ENCODE measurements around the gene TCTN2.

Gene TCTN2

DNA sequence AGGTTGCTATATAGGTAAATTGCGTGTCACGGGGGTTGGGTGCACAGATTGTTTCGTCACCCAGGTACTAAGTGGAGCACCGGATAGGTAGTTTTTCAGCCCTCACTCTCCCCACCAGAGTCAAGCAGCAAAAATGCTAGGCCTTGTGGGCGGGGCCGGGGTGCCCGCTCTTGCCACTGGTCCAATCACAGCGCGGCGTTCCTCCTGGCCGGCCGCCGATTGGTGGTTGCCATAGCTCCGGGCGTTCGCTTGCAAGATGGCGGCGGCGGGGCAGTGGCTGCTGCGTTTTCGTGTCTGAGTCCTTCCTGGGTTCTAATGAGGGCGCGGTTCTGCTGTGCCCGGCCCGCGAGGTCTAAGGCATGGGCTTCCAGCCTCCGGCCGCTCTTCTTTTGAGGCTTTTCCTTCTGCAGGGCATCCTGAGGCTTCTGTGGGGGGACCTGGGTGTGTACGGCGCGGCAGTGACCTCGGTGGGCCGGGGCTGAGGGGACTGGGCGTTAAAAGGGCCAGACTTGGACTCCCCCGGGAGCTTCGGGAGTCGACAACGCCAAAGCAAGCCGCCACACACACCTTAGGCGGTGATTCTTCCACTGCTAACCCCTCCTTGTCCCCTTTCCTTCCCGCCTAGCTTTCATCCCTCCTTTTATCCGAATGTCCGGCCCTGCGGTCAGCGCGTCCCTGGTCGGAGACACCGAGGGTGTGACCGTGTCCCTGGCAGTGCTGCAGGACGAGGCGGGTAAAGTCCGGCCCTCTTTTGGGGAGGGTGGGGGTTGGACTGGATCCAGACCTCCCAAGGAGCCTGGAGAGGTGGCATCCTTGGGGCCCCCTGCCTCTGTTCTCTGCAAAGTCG, at the start of gene TCTN2:
Gene TCTN2 (plus strand): TSS at position 232 of the 847 bp plus-strand sequence. CDS start 128 bp downstream, at position 360.
- peak; percentile 92 to 94 for DNase-seq

DNA sequence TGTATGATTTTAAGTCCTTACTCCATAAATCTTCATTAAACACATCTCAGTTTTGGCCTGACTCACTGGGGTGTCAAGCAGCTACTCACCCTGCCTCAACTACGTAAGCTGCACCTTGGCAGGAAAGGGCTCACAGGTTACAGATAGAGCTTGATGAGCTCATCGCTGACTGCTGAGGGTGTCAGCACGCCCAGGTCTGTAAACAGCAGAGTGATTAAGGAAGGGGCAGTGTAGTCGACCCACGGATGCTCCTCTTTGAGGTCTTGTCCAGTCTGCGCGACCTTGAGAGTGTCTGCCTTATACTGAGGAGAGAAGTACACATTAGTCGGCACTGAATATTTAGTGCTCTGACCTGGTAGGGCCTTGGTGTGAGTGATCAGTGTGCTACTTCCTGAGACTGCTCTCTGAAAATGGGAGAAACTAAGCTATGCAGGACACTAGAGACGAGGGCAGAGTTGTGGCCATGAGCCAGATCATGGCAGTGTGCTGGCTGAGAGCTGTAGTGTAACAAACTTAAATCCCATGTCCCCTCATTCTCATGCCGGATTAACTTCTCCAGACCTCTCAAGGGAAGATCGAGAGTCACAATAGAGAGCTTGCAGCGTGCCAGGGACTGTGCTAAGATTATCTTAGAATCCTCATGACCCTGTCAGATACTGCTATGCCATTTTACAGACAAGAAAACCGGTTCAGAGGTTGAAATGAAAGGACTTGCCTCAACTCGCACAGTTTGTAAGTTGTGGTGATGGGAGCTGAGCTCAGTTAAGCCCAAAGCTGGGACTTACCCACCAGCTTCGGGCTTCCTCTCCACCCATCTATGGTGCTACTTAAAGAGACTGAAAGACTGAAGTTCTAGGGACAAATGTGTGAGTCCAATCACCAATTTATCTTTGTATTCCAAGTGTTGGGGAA, 49.0 kb upstream of the TCTN2 start:
- no peak for DNase-seq

DNA sequence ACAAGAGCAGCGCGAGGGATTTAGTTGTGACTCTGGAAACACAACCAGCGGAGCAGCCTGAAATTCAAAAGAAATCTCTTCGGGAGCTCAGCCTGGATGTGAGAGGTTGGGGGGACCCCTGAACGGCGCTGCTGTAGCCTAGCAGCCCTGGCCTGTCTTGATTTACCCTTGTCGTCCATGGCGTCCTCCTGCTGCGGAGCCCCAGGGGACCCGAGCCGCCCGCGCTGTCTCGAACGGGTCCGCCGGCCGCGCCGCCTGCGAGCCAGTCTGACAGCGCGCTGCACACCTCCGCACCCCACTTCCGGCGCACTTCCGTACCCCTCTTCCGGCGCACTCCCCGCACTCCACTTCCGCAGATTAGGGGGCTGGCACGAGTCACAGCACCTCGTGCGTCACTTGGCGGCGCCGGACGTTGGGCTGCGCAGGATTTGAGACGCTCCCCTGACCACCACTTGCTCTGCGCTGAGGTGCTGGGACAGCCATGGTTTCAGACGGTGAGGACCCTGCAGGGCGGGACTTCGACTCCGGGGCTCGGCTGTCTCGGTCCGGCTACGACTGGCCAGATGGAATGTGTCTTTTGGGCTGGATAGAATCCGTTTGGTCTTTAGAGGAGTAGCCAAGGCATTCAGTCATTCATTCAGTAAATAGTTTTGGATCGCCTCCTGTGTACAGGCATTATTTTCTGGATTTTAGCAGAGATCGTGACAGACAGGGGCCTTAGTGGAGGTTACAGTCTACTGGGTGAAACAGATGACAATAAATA, 37.4 kb upstream of the TCTN2 start, which contains the start of the genes EIF2B1 and GTF2H3:
Gene EIF2B1 (minus strand): TSS at position 308 of the 763 bp plus-strand sequence. CDS start 129 bp downstream, at position 179.
Gene GTF2H3 (plus strand): TSS at position 451 of the 763 bp plus-strand sequence. CDS start 31 bp downstream, at position 482.
- DNase-seq, result peak; percentile 95 to 96

DNA sequence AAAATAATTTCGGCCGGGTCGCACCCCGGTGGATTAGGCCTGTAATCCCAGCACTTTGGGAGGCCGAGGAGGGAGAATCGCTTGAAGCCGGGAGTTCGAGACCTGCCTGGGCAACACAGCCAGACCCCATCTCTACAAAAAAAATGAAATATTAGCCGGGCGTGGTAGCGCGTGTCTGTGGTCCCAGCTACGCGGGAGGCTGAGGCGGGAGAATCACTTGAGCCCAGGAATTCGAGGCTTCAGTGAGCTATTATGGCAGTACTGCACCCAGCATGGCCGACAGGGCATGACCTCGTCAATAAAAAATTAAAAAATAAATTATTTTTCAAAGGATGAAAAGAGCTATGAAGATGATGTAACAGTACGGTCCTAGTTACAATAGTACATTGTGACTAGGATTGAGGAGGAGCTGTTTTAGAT, 36.8 kb upstream of the TCTN2 start:
- no peak for DNase-seq

DNA sequence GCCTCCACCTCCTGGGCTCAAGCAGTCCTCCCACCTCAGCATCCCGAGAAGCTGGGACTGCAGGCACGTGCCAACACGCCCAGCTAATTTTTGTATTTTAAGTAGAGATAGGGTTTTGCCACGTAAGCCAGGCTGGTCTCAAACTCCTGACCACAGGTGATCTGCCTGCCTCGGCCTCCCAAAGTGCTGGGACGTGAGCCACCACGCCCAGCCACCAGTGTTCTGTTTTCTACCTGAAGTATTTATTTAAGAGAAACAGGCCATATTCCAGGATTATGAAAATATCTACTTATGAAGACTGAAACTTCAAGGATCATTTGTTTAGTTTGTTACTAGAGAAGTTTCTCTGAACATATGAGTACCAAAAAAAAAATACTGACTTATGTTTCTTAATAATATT, 27.0 kb upstream of the TCTN2 start:
- DNase-seq, result no peak

DNA sequence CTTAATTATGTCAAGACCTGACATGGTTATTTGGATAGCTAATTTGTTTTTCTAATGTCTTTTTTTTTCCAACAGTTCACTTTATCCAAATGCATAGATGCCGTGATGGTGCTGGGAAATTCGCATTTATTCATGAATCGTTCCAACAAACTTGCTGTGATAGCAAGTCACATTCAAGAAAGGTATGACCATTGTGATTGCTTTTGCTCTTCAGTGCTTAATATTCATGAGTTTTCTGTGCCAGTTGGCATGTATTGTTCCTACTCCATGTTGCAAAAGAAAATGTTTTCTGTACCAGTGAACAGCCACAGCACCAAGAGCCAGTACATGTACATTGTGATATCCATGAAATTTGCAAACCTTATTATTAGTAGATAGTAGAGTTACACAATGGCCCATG, 25.5 kb upstream of the TCTN2 start:
- no peak for DNase-seq

DNA sequence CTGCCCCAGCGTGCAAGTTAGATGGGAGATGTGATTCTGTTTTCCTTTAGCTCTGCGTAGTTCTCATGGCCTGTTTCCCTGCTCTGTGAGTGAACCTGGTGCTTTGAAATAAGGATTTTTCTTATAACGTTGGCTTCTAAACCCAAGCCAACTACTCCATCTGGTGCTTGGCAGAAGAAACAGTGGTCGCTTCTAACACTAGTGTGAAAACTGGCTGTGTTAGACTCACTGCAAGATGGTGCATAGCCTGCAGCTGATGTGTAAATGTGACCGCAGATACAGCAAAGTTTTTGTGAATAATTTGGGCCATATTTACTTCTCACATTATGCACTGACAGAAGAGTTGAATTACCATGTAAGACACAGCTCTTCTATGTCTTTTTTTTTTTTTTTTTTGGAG, 25.0 kb upstream of the TCTN2 start:
- no peak for DNase-seq

DNA sequence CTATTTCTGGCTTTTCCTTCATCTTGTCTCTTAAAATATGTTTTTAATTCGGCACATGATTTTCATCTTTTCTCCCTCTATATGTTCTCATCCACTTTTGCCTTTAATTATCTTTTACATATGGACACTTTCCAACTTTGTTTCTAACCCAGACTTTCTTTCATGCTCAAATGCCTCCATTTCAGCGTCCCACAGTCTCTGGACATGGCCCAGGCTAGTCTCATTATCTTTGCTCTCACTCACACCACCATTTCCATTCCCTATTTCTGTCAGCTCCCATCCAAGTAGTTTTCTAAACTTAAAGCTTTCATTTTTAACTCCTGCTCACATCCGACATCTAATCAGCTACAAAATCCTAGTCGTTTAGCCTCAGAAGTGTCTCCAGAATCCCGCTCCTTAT, 22.5 kb upstream of the TCTN2 start:
- DNase-seq, result no peak

DNA sequence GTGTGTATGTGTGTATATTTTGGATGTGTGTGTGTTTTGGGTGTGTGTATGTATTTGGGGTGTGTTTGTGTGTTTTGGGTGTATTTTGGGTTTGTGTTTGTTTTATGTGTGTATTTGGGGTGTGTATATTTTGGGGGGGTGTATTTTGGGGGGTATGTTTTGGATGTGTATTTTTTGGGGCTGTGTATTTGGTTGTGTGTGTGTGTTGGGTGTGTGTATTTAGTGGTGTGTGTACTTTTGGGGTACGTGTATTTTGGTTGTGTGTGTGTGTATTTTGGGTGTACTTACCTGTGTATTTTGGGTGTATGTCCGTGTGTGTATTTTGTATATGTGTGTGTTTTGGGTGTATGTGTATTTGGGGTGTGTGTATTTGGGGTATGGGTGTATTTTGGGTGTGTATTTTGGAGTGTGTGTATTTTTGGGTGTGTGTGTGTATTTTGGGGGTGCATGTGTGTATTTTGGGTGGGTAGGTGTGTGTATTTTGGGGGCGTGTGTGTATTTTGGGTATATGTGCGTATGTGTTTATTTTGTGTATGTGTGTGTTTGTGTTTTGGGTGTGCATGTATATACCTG, 16.7 kb upstream of the TCTN2 start:
- no peak for DNase-seq

DNA sequence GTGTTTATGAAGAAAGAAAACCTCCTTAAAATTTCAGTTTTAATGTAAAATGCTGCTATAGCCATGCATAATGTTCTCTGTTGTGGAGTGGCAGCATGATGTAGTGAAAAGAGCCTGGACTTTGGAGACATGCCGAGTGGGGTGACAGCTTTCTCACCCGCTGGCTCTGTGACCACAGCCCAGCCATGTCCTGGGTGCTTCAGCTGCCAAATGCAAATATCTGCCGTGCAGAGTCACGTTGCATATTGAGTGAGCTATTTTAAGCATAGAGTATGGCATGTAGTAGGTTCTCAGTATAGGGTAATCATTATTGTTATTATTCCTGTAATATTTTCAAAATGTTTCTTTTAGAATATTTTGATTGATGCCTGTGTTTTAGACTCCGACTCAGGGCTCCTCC, 15.5 kb upstream of the TCTN2 start:
- DNase-seq, result no peak

DNA sequence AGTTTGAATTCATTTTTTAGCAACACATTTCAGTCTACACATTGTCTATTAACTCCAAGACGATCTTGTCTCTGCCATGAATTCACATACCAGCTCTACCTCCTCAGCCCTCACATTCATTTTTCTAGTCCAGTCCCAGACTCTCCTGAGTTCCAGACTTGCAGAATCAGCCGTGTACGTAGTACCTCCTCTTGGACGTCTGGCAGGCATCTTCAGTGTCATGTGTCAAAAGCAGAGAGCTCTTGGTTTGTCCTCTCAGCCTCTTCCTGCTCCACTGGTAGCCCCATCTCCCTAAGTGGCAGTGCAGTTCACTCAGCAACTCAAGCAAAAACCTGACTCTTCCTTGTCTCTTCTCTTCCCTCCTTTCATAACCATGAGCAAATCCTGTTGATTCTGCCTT, 14.5 kb upstream of the TCTN2 start:
- DNase-seq, result no peak

DNA sequence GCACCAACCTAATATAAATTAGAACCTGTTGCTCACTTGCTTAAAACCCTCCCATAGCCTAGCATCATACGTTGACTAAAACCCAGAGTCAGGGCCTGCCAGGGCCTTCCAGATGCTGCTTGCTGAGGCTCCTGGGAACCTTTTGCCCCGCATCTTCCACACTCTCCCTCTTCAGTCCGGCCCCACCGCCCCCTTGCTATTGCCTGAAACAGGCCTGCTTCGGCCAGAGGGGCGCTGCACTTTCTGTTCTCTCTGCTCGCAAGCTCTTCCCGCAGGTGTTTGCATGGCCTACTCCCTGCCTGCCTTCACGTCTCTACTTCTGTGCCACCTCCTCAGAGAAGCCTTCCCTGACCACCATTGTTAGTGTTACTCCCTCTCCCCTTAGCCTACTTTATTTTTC, 13.7 kb upstream of the TCTN2 start:
- no peak for DNase-seq

DNA sequence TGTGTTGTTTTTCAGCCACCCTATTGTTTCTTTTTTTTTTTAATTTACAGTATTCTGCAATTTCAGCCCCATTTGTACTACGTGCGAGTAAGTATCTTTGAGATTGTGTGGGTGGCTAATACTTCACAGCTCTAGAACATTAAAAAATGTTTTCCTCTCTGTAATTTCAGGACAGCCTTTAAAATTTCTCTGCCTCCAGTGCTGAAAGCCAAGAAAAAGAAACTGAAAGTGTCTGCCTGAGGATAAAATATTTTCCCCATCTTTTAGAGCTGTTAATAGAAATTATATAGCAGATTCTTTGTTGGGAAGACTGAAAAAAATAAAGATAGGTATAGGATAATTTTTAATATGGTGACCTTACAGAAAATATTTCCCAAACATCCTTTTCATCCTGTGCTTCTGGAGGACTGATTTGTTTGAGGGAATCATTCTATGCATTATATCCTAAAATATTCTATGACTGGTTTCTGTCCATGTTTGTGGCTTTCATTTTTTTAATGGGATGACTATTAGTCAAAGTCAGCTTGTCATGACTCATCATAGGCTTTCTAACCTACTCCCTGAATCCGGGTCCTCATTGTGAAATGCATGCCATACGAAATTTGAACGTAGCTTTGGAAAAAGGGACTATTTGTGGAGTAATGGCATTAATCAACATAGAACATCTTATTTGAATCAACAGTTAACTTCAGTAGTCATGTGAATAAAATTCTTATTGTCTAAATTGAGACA, 10.8 kb upstream of the TCTN2 start:
- DNase-seq, result peak in 1 of 2 donors; percentile 13

DNA sequence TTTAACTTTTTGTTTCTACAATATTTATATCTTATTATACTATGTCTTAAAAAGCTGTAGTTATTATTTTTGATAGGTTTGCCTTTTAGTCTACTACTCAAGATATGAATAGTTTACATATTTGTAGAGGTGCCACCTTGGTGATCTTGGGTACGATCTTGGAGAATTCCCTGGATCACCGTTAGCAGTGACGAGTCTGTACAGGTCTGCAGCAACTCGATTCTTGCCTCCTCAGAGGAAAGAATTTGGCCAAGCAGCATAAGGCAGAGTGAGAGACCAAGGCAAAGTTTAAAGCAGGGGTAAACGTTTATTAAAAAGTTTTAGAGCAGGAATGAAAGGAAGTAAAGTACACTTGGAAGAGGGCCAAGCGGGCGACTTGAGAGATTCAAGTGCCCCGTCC, 3.1 kb upstream of the TCTN2 start:
- no peak for DNase-seq

DNA sequence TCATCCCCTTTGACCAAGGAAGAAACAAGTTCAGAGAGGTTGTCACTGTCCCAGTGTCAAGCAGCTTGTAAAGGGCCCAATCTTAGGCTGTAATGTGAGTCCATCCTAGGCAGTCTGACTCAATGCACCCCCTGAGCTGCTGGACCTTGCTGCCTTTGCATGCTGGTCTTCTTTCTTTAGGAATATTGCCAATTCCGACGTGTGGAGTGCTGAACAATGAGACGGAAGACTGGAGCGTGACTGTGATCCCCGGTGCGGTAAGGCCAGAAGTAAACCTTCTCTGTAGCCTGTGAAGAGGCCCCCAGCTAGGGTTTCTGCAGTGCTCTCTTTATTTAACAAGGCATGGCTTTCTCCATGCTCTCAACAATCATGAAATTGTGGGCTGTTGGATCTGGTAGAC, 963 bp downstream of the TCTN2 start:
- DNase-seq, result no peak

DNA sequence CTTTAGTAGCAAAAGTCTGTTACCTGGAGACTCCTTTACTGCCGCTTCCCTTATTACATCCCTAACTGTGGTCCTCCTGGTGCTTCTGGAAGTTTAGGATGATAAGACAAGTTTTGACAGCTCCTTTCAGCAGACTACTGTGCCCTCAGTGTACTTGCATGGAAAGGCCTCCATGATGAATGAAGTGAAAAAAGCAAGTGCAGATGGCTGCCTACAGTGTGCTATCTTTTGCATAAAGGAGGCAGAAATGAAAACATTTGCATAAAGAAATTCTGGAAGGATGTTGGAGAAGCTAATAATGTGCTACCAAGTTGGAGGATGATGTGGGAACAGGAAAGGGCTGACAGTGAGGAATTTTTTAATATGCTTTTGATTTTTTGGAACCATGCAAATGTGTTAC, 4.5 kb downstream of the TCTN2 start:
- DNase-seq, result no peak

DNA sequence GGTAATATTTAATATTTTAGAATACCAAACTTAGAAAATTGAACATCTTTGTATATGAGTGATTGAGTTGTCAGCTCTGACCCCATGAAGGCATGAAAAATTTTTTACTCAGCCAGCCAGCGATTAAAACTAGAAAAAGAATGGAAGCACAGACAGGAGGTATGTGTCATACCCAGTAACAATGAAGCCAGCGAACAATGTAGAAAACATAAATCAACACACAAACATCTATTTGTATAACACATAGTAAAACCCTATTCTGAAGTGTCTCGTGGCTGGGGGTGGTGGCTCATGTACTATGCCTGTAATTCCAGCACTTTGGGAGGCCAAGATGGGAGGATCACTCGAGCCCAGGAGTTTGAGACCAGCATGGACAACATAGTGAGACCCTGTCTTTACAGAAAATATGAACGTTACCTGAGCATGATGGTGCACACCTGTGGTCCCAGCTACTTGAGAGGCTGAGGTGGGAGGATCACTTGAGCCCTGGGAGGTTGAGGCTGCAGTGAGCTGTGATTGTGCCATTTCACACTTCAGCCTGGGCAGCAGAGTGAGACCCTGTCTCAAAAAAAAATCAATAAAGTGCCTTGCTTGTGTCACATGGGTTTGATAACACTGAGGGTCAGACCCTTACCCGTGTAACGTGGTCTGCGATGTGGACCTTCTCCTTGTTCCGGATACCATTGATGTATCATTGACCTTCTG, 5.9 kb downstream of the TCTN2 start:
- no peak for DNase-seq

DNA sequence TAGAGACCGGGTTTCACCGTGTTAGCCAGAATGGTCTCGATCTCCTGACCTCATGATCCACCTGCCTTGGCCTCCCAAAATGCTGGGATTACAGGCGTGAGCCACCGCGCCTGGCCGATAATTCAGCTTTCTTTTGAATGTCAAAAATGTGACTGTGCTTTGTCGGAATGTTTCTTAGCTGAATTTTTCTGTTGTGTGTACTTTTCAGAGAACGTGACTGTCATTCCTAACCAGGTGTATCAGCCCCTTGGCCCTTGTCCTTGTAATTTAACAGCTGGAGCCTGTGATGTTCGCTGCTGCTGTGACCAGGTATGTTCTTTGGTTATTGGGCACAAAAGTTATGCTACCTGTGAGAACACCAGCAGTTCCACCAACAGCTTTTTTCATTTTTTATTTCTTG, 8.1 kb downstream of the TCTN2 start:
- no peak for DNase-seq

DNA sequence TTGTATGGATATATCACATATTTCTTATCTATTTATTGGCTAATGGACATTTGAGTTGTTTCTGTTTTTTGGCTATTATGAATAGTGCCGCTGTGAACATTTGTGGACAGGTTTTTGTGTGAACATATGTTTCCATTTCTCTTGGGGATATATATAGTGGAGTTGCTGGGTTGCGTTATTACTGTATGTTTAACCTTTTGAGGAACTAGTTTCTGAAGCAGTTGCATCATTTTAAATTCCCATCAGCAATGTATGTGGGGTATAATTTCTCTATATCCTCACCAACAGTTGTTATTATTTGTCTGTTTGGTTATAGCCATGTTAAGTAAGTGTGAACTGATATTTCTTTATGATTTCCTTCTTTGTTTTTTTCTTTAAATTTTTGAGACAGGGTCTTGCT, 10.7 kb downstream of the TCTN2 start:
- no peak for DNase-seq

DNA sequence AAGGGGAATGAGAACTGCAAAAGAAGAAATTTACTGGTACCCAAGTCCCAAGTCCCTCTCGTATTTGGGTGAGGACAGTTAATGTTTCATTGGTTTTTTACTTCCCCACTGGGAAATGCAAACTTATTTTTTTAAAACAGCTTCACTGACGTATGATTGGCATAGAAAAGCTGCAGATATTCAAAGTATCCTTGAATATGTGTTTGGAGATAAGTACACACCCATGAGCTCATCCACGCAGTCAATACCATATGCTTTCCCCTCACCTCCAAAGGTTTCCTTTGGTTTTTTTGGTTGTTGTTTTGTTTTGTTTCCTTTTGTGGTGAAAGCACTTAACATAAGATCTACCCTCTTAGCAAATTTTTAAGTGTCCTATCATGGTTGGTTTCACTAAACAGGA, 13.1 kb downstream of the TCTN2 start:
- DNase-seq, result no peak

DNA sequence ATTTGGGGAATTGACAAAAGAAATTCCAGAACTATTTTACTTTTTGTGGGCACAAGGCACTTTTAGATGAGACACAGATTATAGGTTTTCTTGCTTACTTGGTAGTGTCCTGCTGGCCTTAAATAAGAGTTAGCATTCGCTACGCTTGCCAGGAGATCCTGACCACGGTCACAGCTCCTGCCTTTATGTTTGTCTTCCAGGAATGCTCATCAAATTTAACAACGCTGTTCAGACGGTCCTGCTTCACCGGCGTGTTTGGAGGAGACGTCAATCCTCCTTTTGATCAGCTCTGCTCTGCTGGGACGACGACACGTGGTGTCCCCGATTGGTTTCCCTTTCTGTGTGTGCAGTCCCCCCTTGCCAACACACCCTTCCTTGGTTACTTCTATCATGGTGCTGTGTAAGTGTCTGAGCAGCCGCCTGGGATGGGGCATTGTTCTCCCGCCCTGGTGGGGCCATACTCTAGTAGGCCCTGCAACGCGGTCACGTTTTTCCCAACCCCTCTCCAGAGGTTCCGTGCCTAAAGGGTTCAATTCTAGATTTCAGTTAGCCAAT, 15.8 kb downstream of the TCTN2 start:
- DNase-seq, result no peak

Measured in CD4-positive, alpha-beta T cell treated with Interferon alpha-2 for 1 hour (primary cell).